ENCODE data around the gene CHD9NB.
"Not testable (repeated sequence)": the region's sequence is repeated elsewhere in the genome, so short reads cannot be mapped to it uniquely, and the experiment has no call there.

The CHD9NB gene

GRCh38 chr16:53084141-53084541, 31.4 kb upstream of the CHD9NB start:
- DNase-seq (ENCODE audit: low read depth in 2 of 2) = no peak

- no peak for DNase-seq (ENCODE audit: low read depth in 2 of 2)
Observed at GRCh38 chr16:53083119-53083518, 30.4 kb upstream of the CHD9NB start.

- DNase-seq (ENCODE audit: low read depth in 2 of 2) = no peak
Observed at GRCh38 chr16:53082509-53082908, 29.8 kb upstream of the CHD9NB start.

DNA sequence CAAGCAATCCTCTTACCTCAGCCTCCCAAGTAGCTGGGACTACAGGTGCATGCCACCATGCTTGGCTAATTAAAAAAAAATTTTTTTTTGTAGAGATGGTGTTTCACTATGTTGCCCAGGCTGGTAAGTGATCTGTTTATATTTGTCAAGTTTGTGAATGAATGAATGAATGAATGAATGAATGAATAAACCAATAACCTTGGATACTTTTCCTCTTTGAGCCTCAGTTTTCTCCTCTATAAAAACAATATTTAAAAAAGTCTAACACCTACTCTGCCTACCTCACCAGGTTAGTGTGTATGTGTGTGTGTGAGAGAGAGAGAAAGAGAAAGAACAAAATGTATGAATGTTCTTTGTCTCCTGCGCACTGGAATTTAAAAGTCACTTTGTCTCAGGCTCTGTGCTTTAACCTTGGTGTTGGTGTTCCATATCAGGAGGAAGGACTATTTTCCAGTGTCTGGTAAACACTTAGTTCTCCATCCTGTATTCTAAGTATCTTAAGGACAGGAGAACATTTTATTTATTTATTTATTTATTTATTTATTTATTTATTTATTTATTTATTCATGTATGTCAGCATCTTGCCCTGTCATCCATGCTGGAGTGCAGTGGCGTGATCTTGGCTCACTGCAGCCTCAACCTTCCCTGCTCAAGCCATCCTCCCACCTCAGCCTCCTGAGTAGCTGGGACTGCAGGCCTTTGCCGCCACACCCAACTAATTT, 29.1 kb upstream of the CHD9NB start:
- no peak for DNase-seq (ENCODE audit: low read depth in 2 of 2)

- no peak for DNase-seq (ENCODE audit: low read depth in 2 of 2)
Observed at GRCh38 chr16:53081032-53081424, 28.3 kb upstream of the CHD9NB start.

DNA sequence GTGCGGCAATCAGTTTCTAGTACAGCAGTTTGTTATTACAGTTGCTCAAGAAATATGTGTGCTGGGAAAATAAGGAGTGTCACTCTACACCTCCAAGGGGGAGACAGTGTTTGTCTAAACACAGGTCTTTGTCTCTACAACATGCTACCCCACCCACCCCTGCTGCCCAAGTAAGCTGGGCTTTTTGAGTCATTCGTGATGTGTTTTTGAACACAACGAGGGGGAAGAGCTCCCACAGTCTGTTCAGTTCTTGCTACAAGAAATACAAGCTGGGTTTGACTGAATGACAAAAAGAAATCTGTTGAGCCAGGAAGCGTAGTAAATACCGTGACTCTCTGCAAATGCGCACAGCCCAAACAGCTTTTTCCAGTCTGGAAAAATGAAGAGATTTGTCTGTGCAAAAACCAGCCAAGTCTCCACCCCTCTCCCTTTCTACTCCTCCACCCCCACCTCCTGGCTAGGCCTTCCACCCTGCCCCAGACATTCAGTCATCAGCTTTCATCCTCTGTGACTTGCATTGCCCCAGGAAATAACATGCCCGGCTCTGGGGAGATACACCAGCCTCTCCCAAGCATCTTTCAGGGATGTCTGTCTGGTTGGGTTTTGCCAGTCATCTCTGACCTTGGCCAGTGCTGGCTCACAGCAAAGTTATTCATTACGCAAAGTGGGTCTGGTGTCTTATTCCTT, 27.8 kb upstream of the CHD9NB start:
- no peak for DNase-seq (ENCODE audit: low read depth in 2 of 2)

GRCh38 chr16:53078765-53079485, 26.2 kb upstream of the CHD9NB start:
- no peak for DNase-seq (ENCODE audit: low read depth in 2 of 2)

- no peak for DNase-seq (ENCODE audit: low read depth in 2 of 2)
Observed at GRCh38 chr16:53078247-53078646, 25.6 kb upstream of the CHD9NB start.

DNA sequence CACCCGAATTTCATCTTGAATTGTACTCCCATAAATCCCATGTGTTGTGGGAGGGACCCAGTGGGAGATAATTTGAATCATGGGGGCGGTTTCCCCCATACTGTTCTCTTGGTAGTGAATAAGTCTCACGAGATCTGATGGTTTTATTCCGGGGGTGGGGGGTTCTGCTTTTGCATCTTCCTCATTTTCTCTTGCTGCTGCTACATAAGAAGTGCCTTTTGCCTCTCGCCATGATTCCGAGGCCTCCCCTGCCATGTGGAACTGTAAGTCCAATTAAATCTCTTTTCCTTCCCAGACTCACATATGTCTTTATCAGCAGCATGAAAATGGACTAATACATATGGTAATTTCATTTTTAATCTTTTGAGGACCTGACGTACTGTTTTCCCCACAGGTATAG, 22.8 kb upstream of the CHD9NB start:
- not testable (repeated sequence) for DNase-seq (ENCODE audit: low read depth in 2 of 2)

DNA sequence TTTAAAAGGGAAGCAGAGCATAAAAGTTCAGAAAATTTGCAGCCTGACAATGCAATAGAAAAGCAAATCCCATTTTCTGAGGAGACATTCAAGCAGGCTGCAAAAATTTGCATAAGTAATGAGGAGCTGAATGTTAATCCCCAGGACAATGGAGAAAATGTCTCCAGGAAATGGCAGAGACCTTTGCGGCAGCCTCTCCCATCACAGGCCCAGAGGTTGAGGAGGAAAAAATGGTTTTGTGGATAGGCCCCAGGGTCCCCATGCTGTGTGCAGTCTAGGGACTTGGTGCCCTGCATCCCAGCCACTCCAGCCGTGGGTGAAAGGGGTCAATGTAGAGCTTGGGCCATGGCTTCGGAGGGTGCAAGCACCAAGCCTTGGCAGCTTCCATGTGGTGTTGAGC, 21.6 kb upstream of the CHD9NB start:
- not testable (repeated sequence) for DNase-seq (ENCODE audit: low read depth in 2 of 2)

GRCh38 chr16:53073022-53073421, 20.3 kb upstream of the CHD9NB start:
- DNase-seq (ENCODE audit: low read depth in 2 of 2) = no peak

GRCh38 chr16:53071748-53072301, 19.1 kb upstream of the CHD9NB start:
- DNase-seq (ENCODE audit: low read depth in 2 of 2) = no peak

DNA sequence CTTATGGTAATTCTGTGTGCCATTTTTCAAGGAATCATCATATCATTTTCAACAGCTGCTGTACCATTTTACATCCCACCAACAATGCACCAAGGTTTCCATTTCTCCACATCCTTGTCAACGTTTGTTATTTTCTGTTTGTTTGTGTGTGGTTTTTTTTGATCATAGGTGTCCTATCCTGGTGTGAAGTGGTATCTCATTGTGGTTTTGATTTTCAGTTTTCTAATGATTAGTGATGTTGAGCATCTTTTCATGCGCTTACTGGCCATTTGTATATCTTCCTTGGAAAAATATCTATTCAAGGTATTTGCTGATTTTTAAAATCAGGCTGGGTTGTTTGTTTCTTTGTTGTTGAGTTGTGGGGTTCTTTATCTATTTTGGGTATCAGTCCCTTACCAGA, 17.1 kb upstream of the CHD9NB start:
- DNase-seq (ENCODE audit: low read depth in 2 of 2) = no peak

- no peak for DNase-seq (ENCODE audit: low read depth in 2 of 2)
Observed at GRCh38 chr16:53068423-53068833, 15.7 kb upstream of the CHD9NB start.

GRCh38 chr16:53067675-53068074, 15.0 kb upstream of the CHD9NB start:
- DNase-seq (ENCODE audit: low read depth in 2 of 2) = no peak

DNA sequence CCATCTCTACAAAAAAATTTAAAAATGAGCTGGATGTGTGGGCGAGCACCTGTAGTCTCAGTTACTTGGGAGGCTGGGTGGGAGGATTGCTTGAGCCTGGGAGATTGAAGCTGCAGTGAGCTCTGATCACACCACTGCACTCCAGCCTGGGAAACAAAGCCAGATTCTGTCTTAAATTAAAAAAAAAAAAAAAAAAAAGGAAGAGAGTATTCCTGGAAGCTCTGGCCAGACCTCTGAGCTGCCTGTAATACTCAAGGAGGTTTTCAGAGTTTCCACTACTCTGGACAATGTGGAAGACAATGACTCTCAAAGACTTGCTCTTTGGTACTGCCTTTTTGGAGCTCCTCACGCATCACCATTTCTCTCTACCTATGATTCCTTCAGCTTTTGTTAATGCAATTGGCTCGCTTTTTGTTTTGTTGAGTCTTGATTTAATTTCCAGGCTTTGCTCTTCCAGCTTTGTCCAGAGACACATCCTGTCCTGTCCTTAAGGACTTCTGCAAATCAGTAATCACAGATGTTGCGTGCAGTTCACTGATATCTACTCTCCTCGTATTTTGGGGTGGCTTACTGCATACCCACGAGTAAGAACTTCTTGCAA, 12.9 kb upstream of the CHD9NB start:
- no peak for DNase-seq (ENCODE audit: low read depth in 2 of 2)

DNA sequence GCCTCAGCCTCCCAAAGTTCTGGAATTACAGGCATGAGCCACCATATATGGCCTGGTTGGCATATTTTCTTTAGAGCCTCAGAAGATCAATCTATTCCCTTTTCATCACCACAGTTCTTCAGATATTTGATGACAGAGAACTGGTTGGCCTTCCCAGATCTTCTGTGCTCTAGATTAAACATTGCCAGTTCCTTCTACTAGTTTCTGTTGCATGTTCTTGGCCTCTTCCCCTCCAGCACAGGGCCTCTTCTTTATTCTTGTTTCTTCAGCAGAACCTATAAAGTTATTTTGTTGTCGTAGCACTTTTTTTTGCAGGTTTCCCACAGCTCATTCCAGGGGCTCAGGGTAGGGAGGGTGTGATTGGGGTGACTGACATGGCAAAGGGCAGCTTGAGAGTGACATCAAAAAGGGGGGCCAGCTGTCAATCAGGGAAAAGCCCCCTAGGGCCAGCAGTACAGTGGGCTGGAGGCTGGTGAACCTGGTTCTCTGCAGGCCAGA, 11.4 kb upstream of the CHD9NB start:
- no peak for DNase-seq (ENCODE audit: low read depth in 2 of 2)

DNA sequence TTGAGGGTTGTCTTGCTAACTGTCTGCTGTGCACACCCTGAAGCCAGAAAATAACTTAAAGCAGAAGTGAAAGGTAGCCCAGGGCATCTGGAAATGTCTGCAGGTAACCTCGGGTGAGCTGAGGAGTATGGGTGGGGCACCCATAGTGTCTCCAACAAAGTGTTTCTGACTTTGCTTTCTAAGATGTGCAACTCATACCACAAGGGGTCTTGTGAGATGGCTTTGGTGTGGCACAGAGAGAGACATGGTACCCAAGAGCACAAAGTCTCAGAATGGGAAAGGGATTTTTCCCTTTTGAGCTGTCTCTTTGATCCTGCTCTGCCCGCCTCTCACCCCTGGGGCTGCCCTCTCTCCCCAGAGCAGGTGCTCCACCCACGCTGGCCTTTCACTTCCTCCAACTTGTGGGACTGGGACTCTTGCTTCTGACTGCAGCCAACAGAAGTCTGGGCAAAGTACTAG, 9.0 kb upstream of the CHD9NB start:
- peak in 1 of 2 experiments; percentile 34 for DNase-seq (ENCODE audit: low read depth in 2 of 2)

DNA sequence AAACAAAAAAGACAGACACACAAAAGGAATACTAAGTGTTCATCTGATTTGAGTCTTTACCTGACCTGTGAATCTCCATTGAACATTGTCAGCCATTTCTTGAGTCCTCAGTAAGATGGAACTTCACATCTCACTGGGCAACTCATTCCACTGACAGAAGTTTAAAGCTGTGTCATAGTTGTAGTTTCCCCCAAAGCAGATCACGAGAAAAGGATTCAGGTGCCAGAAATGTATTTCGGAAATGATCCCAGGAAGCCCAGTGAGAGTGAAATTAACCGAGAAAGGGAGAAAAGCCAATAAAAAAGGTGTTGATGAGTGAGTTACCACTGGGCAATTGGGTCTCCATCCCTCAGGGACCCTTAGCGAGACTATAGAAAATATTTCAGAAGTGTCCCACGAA, 8.6 kb upstream of the CHD9NB start:
- no peak for DNase-seq (ENCODE audit: low read depth in 2 of 2)

GRCh38 chr16:53059672-53060071, 7.0 kb upstream of the CHD9NB start:
- DNase-seq (ENCODE audit: low read depth in 2 of 2) = no peak

GRCh38 chr16:53058882-53059281, 6.2 kb upstream of the CHD9NB start:
- DNase-seq (ENCODE audit: low read depth in 2 of 2) = no peak

GRCh38 chr16:53058441-53058840, 5.7 kb upstream of the CHD9NB start:
- no peak for DNase-seq (ENCODE audit: low read depth in 2 of 2)
